Endometrial microvascular endothelial cells (primary cell): Measurements from ENCODE around the gene FXYD1. TPM values are rescaled to one million over a fixed set of nuclear protein-coding genes. Genes with fewer than 3 reads are reported as not detected.
"Not testable (repeated sequence)": the region's sequence is repeated elsewhere in the genome, so short reads cannot be mapped to it uniquely, and the experiment has no call there.

ENCODE experiments used
- in situ Hi-C: cut with HindIII; loops from 2 replicates; pipeline ENCODE4 v1.10.0; 2017; ENCODE audit warnings: low sequenced_read_pairs, low pct_unique_long_range_greater_than_20kb; ENCODE audit errors: inconsistent ontology term
- total RNA-seq: library from RNA; depleted of rRNA; stranded (reverse); fragments of >200 nt; gene quantifications from one replicate; pipeline ENCODE4 v1.2.3, GENCODE V29; 2015; ENCODE audit errors: inconsistent ontology term

Gene FXYD1
- not detected for total RNA-seq

DNA sequence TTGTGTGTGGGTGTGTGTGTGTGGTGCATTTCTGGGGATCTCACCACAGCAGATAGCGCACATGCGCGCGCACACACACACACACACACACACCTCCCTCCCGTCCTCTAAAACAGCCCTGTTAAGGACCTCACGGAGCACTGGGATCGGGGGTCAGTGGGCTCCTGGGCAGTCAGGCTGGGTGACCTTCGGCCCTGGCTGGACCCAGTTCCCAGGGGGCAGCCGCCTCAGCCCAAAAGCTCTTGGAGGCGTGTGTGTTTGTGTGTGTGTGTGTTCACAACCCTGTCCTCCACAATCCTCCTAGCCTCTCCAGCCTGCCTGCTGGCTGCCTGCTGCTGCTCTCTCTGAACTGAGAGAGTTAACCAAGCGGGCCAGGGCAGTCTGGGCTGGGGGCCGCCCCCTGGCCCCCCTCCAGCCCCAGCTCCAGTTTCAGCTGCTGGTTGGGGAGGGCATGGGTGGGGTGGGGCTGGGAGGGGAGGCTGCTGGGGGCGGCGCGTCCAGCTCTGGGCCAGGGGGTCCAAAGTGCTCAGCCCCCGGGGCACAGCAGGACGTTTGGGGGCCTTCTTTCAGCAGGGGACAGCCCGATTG is at the start of gene FXYD1:
Gene FXYD1, plus strand, starts transcription at position 520 of the 588 bp plus-strand sequence. CDS start 1,256 bp downstream, outside the sequence.
- in situ Hi-C loops = no loop called here

DNA sequence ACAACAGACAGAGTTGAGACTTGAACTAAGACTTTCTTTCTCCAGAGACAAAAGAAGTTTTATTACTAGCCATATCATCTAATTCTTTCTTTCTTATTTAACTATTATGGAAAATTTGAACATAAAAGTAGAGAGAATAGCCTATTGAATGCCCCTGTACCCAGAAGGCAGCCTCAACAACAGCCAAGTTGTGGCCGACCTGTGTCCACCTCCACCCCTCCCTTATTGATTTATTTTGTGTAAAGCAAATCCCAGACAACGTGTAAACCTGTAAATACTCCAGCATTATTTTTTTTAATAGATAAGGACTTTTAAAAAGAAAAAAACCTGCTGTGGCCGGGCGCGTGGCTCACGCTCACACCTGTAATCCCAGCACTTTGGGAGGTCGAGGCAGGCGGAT is 49.1 kb upstream of the FXYD1 start:
- in situ Hi-C loops = no loop called here

DNA sequence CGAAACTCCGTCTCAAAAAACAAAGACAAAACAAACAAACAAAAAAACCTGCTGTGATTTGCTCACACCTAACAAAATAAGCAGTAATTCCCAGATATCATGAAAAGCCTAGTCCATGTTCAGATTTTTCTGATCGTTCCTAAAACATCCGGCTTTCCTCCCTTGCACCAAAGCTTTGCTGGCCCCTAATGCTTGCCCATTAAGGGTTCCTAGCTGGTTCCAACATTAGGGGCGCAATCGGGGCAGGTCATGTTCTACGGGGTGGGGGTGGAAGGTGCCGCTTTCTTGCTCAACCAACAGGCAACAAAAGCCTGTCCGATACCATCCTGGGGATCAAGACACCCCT is 48.5 kb upstream of the FXYD1 start:
- in situ Hi-C loops = no loop called here

DNA sequence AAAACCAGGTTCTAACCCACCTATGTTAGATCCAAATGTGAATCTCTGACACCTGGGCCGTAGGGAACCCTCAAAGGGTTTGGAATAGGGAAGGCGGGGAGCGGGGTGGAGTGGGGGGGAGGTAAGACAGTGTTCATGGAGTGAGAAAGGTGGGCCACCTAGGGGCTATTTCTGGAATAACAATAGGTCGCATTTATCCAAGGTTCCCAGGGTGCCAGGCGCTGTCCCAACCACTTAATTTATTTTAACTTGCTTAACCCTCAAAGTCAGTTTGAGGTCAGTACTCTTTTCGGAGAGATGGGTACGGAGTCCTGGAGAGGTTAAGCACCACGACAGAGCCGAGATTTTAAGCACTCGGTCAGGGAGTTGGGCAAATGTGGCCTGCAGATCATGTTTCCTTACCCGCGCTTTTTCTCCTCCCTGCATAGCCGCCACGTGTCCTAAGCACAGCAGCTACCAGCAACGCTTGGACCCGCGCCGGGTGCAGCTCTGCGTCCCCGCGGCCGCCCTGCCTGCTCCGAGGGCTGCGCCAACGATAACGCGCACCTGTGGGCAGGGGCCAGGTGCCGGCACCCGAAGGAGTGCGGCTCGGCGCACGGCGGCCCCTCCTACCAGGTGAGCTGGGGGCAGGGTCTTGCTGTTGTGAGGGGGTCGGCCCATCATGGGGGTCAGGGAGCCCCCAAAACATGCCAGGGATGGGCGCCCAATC is 48.0 kb upstream of the FXYD1 start:
- in situ Hi-C loops = no loop called here

DNA sequence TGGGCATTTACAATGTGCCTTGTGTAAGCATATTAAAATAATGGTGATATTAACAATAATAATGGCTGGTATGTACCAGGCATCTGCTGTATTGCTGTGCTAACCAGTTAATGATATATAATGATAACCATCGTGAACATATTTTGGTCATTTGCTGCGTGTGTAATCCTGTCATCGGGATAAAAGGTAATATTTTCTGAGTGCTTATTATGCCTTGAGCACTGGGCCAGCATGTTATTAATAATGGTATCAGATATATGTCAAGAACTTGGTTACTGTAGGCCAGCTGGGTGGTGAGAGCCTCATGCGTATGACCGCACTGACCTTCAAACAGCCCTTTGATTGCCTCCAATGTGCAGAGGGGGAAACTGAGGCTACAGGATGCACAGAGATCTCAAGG is 45.2 kb upstream of the FXYD1 start:
- in situ Hi-C loops = no loop called here

DNA sequence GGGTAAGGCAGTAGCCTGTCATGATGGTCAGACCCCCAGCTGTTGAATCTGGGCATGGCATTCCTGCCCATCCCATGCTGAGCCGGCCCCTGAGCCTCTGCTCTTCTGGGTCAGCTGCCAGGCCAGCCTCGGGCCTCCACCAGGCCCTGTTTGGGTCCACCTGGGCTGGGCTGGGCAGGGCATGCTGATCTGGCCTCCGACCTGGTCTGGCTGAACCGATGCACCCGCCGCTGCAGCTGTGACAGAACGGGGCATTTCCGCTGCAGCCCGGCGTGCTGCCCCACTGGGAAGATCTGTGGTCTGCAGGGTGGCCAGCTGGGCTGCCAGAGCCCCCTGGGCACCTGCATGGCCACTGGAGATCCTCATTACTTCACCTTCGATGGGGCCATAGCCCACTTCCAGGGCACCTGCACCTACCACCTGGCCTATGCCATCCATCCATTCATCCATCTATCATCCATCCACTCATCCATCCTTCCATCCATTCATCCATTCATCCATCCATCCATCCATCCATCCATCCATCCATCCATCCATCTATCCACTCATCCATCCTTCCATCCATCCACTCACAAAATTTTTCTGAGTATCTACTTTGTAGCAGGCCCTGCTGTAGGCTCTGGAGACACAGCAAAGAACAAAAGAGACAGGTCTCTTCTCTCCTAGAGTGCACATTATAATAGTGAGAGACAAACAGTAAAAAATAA is 44.5 kb upstream of the FXYD1 start:
- in situ Hi-C loops = no loop called here

DNA sequence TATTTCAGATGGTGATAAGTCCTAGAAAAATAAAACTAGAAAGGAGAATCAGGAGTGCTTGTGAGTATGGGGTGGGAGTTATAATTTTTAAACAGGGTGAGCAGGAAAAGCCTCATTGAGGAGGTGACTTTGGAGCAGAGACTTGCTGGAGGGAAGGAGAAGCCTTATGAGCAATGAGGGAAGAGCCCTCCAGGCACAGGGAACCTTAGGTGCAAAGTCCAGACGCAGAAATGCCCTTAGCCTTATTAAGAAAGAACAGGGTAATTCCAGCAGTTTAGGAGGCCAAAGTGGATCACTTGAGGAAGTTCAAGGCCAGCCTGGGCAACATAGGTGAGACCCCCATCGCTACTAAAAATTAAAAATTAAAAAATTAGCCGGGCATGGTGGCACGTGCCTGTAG is 44.0 kb upstream of the FXYD1 start:
- in situ Hi-C loops = no loop called here

DNA sequence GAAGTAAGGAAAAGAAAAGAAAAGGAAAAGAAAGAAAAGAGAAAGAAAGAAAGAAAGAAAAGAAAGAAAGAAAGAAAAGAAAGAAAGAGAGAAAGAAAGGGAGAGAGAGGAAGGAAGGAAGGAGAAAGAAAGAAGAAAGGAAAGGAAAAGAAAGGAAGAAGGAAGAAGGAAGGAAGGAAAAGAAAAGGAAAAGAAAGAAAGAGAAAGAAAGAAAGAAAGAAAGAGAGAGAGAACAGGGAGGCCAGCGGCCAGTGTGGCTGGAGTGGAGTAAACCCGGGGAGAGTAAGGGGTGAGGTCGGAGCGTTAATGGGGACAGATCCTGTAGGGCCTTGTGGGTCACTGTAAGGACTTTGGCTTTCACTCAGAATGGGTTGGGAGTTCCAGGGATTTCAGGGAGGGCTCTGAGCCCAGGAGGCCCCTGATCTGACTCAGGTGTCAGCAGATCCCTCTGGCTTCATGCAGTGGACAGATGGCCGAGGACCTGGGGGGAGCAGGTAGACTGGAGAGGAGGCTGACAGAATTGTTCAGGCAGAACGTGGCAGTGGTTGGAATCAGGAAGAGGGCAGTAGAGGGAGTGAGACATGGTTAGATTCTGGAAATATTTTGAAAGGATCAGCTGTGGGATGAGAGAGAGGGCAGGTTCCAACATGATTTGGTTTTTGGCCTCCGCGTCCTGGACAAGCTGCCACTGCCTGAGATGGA is 42.8 kb upstream of the FXYD1 start:
- in situ Hi-C loops = no loop called here

DNA sequence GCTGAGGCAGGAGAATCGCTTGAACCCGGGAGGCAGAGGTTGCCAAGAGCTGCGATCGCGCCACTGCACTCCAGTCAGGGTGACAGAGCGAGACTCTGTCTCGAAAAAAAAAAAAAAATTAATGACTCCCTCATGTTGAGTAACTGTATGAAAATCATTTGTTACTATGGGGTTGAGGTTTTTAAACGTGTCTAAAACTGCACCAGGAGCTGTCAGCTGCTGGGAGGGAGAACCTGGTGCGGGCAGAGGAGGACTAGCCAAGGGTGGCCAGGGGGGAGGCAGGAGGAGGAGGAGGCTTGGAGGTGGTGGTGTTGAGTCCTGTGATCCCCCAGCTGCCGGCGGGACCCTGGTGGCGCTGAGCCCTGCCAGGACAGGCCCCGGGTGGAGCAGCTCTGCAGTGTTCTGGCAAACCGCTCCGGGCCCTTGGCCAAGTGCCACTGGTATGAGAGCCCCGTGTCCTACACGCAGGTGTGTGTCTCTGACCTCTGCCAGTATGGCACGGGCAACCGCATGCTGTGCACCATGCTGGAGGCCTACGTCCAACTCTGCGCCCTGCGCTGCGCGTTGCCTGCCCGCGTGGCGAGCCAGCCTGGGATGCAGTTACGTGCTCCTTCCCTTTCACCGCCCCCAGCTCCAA is 40.1 kb upstream of the FXYD1 start:
- in situ Hi-C loops = no loop called here

DNA sequence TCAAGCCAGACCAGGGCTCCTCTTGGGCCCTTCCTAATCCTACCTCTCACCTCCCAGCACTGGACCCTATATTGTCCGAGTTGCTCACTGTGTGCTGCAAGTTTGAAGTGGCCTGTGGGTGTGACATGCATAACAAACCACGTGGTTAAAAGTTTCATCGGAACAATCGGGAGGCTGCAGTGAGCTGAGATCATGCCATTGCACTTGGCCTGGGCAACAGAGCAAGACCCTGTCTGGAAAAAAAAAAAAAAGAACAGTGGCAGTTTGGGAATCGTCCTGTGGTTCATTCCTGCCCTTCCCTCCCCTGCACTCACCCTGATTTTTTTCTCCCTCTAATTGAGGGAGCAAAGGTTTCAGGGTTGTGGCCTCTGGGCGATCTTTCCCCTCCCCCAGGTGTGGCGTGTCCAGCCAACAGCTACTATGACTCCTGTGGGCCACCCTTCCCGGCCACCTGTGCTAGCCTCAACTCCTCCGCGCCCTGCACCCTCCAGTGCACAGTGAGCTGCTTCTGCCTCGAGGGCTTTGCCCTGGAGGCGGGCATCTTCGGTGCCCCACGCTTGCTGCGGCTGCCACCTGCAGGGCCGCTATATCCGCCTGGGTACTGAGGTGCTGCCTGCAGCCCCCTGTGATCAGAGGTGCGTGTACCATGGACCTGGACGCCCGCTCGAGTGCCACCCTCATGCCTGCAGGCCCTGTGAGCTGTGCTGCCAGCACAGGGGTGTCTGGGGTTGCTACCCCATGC is 39.3 kb upstream of the FXYD1 start:
- in situ Hi-C loops = no loop called here

DNA sequence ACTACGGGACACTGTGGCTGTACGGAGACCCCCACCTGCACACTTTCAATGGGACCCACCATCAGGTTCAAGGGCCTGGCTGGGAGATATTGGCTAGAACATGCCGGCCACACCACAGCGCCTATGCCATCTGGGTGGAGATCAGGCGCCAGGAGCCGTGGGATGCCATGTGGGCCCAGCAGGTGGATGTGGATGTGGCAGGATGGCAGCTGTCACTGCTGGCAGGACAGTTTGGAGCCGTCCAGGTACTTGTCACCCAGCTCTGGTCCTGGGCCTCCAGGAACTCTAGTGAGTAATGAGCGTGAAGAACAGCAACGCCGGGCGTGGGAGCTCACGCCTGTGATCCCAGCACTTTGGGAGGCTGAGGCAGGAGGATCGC is 38.7 kb upstream of the FXYD1 start:
- in situ Hi-C loops = no loop called here

DNA sequence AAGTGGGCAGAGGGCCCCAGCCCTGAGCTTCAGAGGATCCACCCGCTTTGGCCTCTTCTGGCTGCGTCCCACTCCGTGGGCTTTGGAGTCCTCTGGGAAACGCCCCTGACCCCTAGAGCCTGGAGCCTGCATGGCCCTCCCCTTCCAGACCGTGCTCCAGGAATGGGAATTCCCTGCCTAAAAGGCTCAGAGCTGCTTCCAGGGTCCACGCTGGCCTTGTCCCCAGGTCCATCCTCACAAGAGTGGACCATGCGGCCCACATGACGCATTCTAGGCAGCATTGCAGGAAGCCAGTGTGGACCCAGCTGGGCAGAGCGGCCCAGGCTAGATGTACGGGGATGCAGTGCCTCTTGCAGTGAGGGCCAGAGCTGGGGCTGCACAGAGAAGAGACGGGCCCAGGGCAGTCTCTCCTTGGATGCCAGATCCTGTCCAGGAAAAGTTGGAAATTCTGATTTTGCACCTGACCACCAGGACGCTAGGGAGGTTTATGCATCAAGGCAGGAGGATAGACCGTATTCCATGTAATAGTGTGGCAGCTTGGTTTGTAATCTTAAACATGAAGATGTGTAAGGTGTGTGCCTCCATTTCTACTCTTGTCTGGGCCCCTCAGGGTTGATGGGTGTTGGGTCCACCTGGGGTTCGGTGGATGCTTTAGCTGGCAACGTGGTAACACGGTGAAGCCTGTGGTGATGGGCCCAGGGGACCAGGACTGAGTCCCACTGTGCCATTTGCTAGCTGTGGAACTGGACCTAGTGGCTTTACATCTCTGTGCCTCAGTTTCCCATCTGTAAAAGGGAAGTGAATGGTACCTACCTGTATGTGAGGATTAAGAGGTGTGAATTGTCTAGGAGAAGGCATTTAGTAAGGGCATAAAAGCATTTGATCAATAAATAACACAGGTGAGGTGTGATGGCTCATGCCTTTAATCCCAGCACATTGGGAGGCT is 37.8 kb upstream of the FXYD1 start:
- in situ Hi-C loops = no loop called here

DNA sequence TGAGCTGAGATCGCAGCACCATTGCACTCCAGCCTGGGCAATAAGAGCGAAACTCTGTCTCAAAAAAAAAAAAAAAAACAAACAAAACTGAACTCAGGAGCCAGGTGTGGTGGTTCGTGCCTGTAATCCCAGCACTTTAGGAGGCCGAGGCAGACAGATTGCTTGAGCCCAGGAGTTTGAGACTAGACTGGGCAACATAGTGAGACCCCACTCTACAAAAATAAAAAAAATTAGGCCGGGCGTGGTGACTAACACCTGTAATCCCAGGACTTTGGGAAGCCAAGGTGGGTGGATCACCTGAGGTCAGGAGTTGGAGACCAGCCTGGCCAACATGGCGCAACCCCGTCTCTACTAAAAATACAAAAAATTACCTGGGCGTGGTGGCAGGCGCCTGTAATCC is 36.7 kb upstream of the FXYD1 start:
- in situ Hi-C loops = not testable (repeated sequence)

DNA sequence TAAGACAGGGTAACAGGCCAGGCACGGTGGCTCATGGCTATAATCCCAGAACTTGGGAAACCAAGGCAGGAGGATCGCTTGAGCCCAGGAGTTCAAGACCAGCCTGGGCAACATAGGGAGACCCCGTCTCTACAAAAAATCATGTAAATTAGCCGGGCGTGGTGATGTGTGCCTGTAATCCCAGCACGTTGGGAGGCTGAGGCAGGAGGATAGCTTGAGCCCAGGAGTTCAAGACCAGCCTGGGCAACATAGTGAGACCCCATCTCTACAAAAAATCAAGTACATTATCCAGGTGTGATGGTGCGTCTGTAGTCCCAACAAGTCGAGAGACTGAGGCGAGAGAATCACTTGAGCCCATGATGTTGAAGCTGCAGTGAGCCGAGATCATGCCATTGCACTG is 35.0 kb upstream of the FXYD1 start:
- in situ Hi-C loops = not testable (repeated sequence)

DNA sequence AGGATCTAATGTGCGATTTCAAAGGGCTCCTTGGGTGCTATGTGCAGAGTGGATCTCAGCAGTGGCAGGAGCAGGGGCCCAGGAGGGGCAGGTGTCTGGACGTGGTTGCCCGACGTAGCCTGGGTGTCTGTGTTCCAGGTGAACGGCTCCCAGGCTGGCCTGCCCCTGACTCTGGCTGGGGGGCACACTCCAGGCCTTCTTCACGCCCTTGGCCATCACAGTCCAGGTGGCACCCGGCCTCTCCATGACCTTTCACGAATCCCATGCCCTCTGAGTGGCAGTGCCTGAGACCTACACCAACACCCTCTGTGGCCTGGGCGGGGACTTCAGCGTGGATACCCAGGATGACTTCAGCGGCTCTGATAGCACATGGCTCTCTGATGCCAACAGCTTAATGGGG is 34.3 kb upstream of the FXYD1 start:
- in situ Hi-C loops = no loop called here

DNA sequence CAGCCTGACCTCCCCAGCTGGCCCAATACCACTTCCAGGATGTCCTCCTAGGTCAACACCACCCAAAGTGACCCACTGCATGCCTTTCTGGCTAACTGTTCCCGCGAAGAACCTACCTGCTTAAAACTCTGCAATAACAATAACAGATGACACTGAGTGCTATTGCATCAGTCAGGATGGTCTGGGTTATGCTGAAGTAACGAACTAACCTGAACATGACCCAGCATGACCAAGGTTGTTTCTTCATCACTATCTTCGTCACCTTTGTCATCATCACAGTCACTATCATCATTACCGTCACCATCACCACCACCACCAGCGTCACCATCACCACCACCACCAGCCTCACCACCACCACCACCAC is 33.6 kb upstream of the FXYD1 start:
- in situ Hi-C loops = no loop called here

DNA sequence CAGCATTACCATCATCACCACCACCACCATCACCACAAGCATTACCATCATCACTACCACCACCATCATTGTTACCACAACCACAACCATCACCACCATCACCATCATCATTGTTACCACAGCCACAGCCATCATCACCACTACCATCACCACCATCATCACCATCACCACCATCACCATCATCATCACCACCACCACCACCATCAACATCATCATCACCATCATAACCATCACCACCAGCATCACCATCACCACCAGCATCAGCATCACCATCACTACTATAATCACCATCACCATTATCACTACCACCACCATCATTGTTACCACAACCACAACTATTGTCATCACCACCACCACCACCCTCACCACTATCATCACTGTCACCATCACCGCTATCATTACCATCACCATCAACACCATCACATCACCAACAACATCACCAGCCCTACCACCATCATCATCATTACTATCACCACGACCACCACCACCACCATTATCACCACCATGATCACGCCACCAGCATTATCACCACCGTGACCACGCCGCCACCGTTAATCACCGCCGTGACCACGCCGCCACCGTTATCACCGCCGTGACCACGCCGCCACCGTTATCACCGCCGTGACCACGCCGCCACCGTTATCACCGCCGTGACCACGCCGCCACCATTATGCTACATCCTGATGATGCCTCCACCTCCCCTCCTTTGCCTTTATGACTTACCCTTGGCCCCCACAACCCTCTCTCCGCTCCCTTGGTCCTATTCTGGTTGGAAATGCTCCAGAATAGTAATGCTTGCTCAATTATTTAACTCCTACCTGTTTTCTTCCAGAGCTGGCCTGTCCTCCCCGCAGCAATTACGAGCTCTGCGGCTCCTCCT is 33.0 kb upstream of the FXYD1 start:
- in situ Hi-C loops = no loop called here
